ENCODE data around the gene DIPK1B.
A peak's percentile ranks its signal among the peaks of the same experiment; 100 is the strongest.
"Not testable (repeated sequence)": the region's sequence is repeated elsewhere in the genome, so short reads cannot be mapped to it uniquely, and the experiment has no call there.

The DIPK1B gene

GRCh38 chr9:136698635-136699246 is 13.6 kb upstream of the DIPK1B start:
- DNase-seq (ENCODE audit: low spot score), result no peak

DNA sequence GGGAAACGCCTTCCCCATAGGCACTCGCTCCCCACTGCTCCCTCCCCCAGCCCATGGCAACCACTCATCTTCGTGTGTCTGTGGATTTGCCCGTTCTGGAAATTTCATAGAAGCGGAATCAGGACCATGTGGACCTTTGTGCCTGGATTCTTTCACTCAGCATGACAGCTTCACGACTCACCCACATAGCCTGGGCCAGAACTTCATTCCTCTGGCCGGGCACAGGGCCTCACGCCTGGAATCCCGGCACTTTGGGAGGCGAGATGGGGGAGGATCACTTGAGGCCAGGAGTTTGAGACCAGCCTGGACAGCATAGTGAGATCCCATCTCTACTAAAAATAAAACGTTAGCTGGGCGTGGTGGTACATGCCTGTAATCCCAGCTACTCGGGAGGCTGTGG is 12.1 kb upstream of the DIPK1B start:
- no peak for DNase-seq (ENCODE audit: low spot score)

DNA sequence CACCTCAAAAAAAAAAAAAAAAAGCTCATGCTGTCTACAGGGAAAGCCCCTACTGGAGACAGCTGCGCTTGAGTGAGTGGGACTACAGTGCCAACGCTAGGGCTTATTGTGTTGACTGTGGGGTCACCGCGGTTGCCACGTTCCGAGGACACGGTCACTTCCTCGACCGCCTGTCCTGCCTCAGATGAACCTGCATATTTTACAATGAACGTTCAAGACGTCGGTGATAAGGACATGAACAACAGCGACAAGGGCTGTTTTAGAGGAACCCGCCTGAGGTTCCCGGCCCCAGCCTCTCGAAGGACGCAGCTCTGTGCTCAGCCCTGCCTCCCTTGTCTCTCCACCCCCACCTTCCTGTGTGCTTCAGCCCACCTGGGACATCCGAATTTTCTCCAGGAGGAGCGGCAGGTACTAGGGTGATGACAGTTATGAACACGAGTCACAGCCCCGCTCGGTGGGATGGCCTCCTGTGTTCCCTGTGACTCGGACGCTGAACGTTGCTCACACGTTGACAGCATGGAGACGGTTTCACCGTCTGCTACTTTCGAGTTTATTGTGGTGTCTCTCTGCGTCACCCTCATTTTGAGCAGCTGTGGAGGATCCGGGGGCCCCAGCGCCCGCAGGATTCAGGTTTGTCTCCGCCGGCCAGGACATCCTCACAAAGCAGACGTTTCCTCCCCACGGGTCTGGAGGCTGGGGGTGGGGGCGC is 11.3 kb upstream of the DIPK1B start:
- no peak for DNase-seq (ENCODE audit: low spot score)

GRCh38 chr9:136701668-136702053 is 10.7 kb upstream of the DIPK1B start:
- no peak for DNase-seq (ENCODE audit: low spot score)

- no peak for DNase-seq (ENCODE audit: low spot score)
Measured at GRCh38 chr9:136703276-136703860, 9.0 kb upstream of the DIPK1B start.

- not testable (repeated sequence) for DNase-seq (ENCODE audit: low spot score)
Measured at GRCh38 chr9:136704741-136705140, 7.6 kb upstream of the DIPK1B start.

- no peak for DNase-seq (ENCODE audit: low spot score)
Measured at GRCh38 chr9:136705564-136705963, 6.8 kb upstream of the DIPK1B start.

DNA sequence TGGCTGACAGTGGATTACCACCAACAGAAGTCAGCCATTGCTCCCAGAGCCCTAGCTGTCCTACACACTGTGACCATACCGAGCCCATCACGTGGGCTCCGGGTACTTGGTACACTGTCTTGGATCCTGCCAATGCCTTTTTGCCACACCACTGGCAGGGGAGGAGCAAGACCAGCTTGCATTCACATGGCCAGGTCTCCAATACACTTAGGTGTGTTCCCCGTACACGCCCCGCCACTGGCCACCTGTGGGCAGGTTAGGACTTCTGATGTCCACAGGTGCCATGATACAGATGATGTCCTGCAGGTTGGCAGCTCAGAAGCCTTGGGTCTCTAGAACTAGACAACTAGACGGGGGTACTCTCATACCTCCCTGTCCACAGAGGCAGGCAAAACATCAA is 5.4 kb upstream of the DIPK1B start:
- no peak for DNase-seq (ENCODE audit: low spot score)

GRCh38 chr9:136707849-136708517 is 4.4 kb upstream of the DIPK1B start:
- peak; percentile 48 for DNase-seq (ENCODE audit: low spot score)

DNA sequence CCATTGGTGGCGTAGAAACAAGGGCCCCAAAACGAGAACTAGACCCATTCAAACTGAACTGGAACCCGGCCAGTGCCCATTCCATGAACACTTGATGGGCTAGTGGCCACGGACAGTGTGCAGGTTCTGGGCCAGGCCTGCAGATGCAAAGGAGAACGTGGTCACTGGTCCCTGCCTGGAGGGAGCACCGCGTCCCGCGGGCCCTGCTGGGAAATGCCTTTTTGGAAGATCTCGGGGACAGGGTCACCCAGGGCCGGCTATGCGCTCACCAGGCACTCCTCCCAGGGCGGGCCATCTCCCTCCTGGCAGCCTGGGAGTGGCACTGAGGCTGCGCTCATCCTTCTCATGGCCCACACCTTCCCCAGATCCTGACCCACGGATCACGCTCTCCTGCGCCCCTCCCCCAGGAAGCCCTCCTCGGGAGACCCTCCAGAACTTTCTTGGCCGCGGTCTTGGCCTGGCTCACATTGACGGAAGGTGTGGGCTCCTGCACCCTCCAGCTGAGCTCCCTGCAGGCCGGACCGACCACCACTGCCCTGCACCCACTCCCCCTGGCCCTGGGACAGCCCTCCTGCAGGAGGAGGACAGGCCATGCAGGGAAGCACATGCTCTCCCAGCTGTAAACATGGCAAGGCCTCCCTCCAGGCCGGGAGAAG is 2.8 kb upstream of the DIPK1B start:
- DNase-seq (ENCODE audit: low spot score), result no peak

DNA sequence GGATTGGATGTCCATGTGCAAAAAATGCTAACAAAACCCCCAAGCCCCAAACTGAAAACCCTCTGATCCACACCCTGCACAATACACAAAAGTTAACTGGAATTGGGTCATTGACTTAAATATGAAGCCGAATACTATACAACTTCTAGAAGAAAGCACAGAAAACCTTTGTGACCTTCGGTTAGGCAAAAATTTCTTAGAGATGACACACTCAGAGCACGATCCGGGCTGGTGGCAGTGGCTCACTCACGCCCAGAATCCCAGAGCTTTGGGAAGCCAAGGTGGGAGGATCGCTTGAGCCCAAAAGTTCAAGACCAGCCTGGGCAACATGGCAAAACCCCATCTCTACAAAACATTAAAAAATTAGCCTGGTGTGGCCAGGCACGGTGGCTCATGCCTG is 1.8 kb upstream of the DIPK1B start:
- no peak for DNase-seq (ENCODE audit: low spot score)

GRCh38 chr9:136711219-136711648 is 1.1 kb upstream of the DIPK1B start:
- not testable (repeated sequence) for DNase-seq (ENCODE audit: low spot score)

GRCh38 chr9:136712690-136713544 is 545 bp downstream of the DIPK1B start:
- no peak for DNase-seq (ENCODE audit: low spot score)

GRCh38 chr9:136713550-136713949 is 1.2 kb downstream of the DIPK1B start:
- DNase-seq (ENCODE audit: low spot score), result no peak

- no peak for DNase-seq (ENCODE audit: low spot score)
Measured at GRCh38 chr9:136714096-136714892, 1.9 kb downstream of the DIPK1B start.

- DNase-seq (ENCODE audit: low spot score), result no peak
Measured at GRCh38 chr9:136714893-136715274, 2.5 kb downstream of the DIPK1B start.

DNA sequence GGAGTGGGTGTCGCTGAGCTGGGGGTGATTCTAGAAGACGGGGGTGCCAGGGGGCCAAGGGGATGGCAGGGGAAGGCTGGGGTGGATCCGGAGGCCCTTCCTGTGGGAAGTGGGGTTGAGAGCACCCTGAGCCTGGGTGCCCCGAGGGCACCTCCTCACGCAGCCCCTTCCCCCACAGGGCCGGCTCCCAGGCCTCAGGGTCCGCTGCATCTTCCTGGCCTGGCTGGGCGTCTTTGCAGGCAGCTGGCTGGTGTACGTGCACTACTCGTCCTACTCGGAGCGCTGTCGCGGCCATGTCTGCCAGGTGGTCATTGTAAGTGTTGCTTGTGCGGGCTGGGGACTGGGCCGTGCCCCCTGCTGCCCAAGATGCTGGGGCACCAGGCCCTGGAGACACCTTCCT is 5.0 kb downstream of the DIPK1B start:
- DNase-seq (ENCODE audit: low spot score), result no peak

GRCh38 chr9:136718345-136719194 is 6.2 kb downstream of the DIPK1B start:
- no peak for DNase-seq (ENCODE audit: low spot score)

DNA sequence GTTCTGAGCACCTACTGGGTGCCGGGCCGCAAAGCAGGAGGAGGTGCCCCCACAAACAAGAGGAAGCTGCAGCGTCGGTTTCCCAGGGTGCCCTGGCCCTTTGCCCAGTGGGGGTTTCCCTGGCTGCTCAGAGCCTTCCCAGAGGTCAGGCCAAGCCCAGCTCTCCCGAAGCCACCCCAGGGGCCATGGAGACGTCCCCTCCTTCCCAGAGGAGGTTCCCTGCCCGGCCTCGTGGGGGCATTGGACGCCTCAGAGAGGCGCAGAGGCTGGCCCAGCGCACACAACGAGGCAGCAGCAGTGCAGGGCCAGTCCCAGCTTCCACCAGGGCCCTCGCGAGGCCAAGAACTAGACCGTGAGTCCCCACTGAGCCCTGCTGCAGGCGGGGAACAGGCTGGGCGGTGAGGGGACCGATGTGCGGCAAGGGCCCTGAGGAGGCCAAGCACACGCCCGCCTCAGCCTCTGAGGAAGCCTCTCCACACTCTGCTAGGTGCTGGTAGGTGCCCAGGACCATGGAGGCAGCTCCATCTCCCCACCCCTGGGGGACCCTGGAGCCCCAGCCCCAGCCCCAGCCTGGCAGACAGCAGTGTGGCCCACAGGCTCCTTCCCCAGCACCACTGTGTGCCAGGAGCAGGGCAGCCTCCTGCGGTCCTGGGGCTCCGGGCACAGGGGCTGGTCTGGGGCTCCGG is 7.0 kb downstream of the DIPK1B start:
- no peak for DNase-seq (ENCODE audit: low spot score)

Measured in pons (tissue), 1 donor.